Muscle layer of duodenum (tissue), 2 donors: ENCODE measurements around the gene LY86.
A peak's percentile ranks its signal among the peaks of the same experiment; 100 is the strongest.

ENCODE experiments used
- H3K27ac ChIP-seq: one replicate; pipeline ENCODE4 v1.7.0; 2013; ENCODE audit warnings: mild to moderate bottlenecking, low read length
- H3K27me3 ChIP-seq: one replicate; pipeline ENCODE4 v1.7.0; 2013; ENCODE audit warnings: low read depth, mild to moderate bottlenecking, control low read depth, low read length
- H3K36me3 ChIP-seq, 2 donors: one replicate each; pipeline ENCODE4 v1.7.0; 2013; ENCODE audit warnings: low read length in 2 of 2, control low read depth in 1 of 2, mild to moderate bottlenecking in 1 of 2; ENCODE audit not compliant: insufficient read depth in 2 of 2, control insufficient read depth in 1 of 2
- H3K4me1 ChIP-seq, 2 donors: one replicate each; pipeline ENCODE4 v1.7.0; 2013; ENCODE audit warnings: low read length in 2 of 2, mild to moderate bottlenecking in 2 of 2, control low read depth in 1 of 2, moderate library complexity in 1 of 2; ENCODE audit not compliant: insufficient read depth in 2 of 2, control insufficient read depth in 1 of 2
- H3K4me3 ChIP-seq, 2 donors: one replicate each; pipeline ENCODE4 v1.7.0; 2013; ENCODE audit warnings: low read length in 2 of 2, low read depth in 1 of 2, mild to moderate bottlenecking in 1 of 2
- H3K9me3 ChIP-seq, 2 donors: one replicate each; pipeline ENCODE4 v1.7.0; 2013; ENCODE audit warnings: low read length in 2 of 2, control low read depth in 1 of 2, mild to moderate bottlenecking in 1 of 2; ENCODE audit not compliant: control insufficient read depth in 1 of 2
- donor health status: healthy.

Gene LY86

GRCh38 chr6:6678811-6679210, 90.3 kb downstream of the LY86 start:
- Histone ChIP-seq H3K27ac (no peak overlapping the region), H3K4me1 (peaks cover 4 to 10% of the 10 kb centered on the region in 2 donors), H3K9me3 (no peaks in the 10 kb centered on the region), H3K27me3 (no peaks in the 10 kb centered on the region), H3K36me3 (no peaks in the 10 kb centered on the region), H3K4me3 (no peak overlapping the region)

DNA sequence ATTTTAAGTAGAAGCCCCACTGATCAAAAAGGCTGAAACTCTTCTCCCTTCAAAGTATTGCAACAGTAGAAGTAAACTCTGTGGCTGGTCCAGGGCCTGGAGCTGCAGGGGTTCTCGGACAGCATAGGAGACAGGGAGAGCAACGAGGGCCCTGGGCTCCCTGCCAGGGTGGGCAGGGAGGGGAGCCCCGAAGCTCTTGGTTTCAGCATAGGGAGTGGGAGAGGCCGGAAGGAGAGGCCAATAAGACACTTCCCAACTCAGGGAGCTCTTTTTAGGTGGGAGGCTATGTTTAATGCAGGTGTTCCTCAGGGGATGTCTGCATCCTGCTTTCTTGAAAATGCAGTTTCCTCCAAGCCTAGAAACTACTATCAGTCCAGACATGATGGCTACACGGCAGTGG, 91.1 kb downstream of the LY86 start:
- Histone ChIP-seq H3K4me3 (no peak overlapping the region), H3K36me3 (no peaks in the 10 kb centered on the region), H3K9me3 (no peaks in the 10 kb centered on the region), H3K4me1 (peaks cover 4 to 10% of the 10 kb centered on the region in 2 donors), H3K27me3 (no peaks in the 10 kb centered on the region), H3K27ac (no peak overlapping the region)

GRCh38 chr6:6680526-6680925, 92.0 kb downstream of the LY86 start:
- no peaks in the 10 kb centered on the region for H3K27me3 ChIP-seq
- H3K4me3 ChIP-seq: no peak overlapping the region
- peaks cover 4 to 10% of the 10 kb centered on the region in 2 donors for H3K4me1 ChIP-seq
- no peak overlapping the region for H3K27ac ChIP-seq
- H3K9me3 ChIP-seq: no peaks in the 10 kb centered on the region
- no peaks in the 10 kb centered on the region for H3K36me3 ChIP-seq

DNA sequence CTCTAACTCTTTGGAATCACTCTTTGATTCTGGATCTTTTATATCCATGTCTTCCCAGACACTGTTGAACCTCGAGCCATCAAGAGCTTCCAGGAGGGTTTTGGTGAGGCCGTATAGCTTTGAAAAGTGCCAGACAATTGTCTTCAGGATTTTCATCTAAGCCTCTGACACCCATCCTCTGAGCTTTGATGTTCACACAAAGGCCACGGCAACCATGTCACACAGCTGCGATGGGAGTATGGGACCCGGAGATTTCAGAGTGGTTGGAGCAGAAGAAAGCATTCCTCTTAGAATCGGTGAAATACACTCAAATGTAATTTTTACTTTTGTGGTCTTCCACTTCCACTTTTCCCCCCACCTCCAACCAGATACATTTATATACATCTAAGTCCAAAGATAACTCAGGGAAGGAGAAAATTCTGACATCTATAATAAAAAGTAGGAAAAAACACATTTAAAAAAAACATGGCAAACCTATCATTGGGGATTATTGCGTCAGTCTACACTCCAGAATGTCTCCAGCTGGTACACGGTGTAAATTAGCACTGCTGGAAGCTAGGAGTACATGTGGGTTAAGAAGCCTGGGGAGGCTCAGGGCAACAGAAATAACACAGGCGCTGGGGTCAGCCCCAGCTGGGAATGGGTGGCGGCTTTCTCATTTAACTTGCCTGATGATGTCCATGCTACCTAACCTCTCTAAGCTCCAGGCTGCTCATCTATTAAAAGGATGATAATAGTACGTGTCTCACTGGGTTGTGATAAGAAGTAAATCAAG, 92.7 kb downstream of the LY86 start:
- Histone ChIP-seq H3K27ac (no peak overlapping the region), H3K4me3 (no peak overlapping the region), H3K9me3 (no peaks in the 10 kb centered on the region), H3K36me3 (no peaks in the 10 kb centered on the region), H3K4me1 (peaks cover 4 to 10% of the 10 kb centered on the region in 2 donors), H3K27me3 (no peaks in the 10 kb centered on the region)

GRCh38 chr6:6682225-6682624, 93.7 kb downstream of the LY86 start:
- H3K36me3 ChIP-seq: no peaks in the 10 kb centered on the region
- peaks cover 5 to 6% of the 10 kb centered on the region in 2 donors for H3K4me1 ChIP-seq
- no peak overlapping the region for H3K4me3 ChIP-seq
- no peaks in the 10 kb centered on the region for H3K9me3 ChIP-seq
- no peaks in the 10 kb centered on the region for H3K27me3 ChIP-seq
- H3K27ac ChIP-seq: no peak overlapping the region

- H3K9me3 ChIP-seq: no peaks in the 10 kb centered on the region
- no peaks in the 10 kb centered on the region for H3K36me3 ChIP-seq
- H3K27ac ChIP-seq: peak overlapping the region; percentile 52
- H3K27me3 ChIP-seq: no peaks in the 10 kb centered on the region
- H3K4me1 ChIP-seq: peaks cover 11 to 19% of the 10 kb centered on the region in 2 donors
- no peak overlapping the region for H3K4me3 ChIP-seq
Measured at GRCh38 chr6:6683969-6684833, 95.7 kb downstream of the LY86 start.

- Histone ChIP-seq H3K36me3 (no peaks in the 10 kb centered on the region), H3K4me3 (no peak overlapping the region), H3K9me3 (no peaks in the 10 kb centered on the region), H3K27me3 (no peaks in the 10 kb centered on the region), H3K4me1 (peaks cover 20 to 21% of the 10 kb centered on the region in 2 donors), H3K27ac (no peak overlapping the region)
Measured at GRCh38 chr6:6685249-6686040, 96.9 kb downstream of the LY86 start.

DNA sequence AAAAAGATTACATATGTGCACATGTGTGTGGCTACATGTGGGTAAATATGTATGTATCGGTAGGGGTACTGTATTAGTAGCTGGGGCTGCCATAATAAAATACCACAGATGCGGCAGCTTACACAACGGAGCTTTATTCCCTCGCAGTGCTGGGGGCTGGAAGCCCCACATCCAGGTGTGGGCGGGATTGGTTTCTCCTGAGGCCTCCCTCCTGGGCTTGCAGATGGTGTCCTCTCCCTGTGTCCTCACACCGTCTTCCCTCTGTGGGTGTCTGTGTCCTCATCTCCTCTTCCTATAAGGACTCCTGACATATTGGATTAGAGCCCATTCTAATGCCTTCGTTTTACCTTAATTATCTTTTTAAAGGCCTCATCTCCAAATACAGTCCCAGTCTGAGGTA, 97.7 kb downstream of the LY86 start:
- Histone ChIP-seq H3K9me3 (peaks cover 0 to 2% of the 10 kb centered on the region in 2 donors), H3K27ac (peak overlapping the region; percentile 75), H3K4me1 (peaks cover 20 to 21% of the 10 kb centered on the region in 2 donors)

GRCh38 chr6:6686748-6687601, 98.5 kb downstream of the LY86 start:
- H3K36me3 ChIP-seq: no peaks in the 10 kb centered on the region
- peak overlapping the region; percentile 75 for H3K27ac ChIP-seq
- H3K4me1 ChIP-seq: peaks cover 18 to 20% of the 10 kb centered on the region in 2 donors
- no peak overlapping the region for H3K4me3 ChIP-seq
- H3K27me3 ChIP-seq: no peaks in the 10 kb centered on the region
- H3K9me3 ChIP-seq: peaks cover 0 to 7% of the 10 kb centered on the region in 2 donors

More for the DNA sequence above, 97.7 kb downstream of the LY86 start:
- Histone ChIP-seq H3K4me3 (no peak overlapping the region), H3K36me3 (no peaks in the 10 kb centered on the region), H3K27me3 (no peaks in the 10 kb centered on the region)

- Histone ChIP-seq H3K27ac (peak overlapping the region; percentile 53), H3K27me3 (no peaks in the 10 kb centered on the region), H3K36me3 (no peaks in the 10 kb centered on the region), H3K4me1 (peaks cover 17 to 20% of the 10 kb centered on the region in 2 donors), H3K9me3 (peaks cover 0 to 7% of the 10 kb centered on the region in 2 donors), H3K4me3 (no peak overlapping the region)
Measured at GRCh38 chr6:6688283-6688682, 99.8 kb downstream of the LY86 start.
